Mammary epithelial cell (primary cell): ENCODE data around the gene MTCH1.

ENCODE experiments used
- CTCF ChIP-seq, 2 donors: IDR thresholded peaks in 1 of 2; conservative IDR thresholded peaks in 1 of 2; 2 replicates each; pipeline ENCODE4 v1.5.1; 2011 to 2012; ENCODE audit warnings: inconsistent platforms in 2 of 2, low read length in 2 of 2, mild to moderate bottlenecking in 2 of 2, control low read depth in 1 of 2, low read depth in 1 of 2; ENCODE audit not compliant: insufficient read depth in 1 of 2; ENCODE audit errors: extremely low read depth in 1 of 2
- EZH2 ChIP-seq: IDR thresholded peaks from 2 replicates; pipeline ENCODE4 v1.6.1; 2012; ENCODE audit warnings: low read length, inconsistent platforms, borderline replicate concordance

GRCh38 chr6:36929152-36929551 lies 56.8 kb downstream of the MTCH1 start:
- no peak for TF ChIP-seq CTCF (conservative IDR thresholded peaks at IDR 0.05 in 1 of 2, IDR thresholded peaks at IDR 0.05 in 1 of 2; ENCODE audit: extremely low read depth in 1 of 2, insufficient read depth in 1 of 2, low read depth in 1 of 2, low read length in 2 of 2)
- no peak for TF ChIP-seq EZH2
